ENCODE data around the gene SUPT5H.
A peak's percentile ranks its signal among the peaks of the same experiment; 100 is the strongest.

SUPT5H gene

DNA sequence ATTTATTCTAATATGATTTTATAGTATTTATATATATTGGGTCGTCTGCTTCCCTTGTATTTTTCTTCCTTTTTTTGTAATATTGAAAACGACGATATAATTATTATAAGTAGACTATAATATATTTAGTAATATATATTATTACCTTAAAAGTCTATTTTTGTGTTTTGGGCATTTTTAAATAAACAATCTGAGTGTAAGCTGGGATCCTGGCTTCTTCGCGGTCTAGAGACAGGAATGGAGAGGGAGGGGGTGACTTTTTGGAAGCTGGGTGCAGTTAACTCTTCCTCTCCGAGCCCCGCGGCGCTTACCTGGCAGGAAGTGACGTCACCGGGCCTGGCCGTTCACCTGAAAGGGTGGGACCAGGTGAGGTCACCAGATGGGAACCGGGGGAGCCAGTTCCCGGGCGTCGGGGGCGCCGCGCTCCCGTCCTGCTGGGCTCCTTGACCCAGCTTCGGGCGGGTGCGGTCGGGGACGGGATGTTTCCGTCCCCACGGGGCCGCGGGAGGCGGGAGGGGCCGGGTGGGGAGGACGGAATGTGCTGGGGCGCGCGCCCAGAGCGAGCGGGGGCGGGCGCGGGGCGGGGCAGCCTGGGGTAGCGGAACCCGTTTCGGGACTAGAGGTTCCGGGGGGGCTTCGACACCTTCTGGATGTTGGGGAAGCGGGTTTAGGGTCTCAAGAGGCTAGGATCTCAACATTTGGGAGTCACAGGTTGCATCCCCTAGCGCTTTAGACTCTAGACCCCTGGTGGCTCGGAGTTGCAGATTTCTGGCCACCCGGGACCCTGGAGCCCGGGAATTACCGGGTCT lies 36.0 kb upstream of the SUPT5H start:
- DNase-seq: peak; percentile 80 to 96 (median 91)

DNA sequence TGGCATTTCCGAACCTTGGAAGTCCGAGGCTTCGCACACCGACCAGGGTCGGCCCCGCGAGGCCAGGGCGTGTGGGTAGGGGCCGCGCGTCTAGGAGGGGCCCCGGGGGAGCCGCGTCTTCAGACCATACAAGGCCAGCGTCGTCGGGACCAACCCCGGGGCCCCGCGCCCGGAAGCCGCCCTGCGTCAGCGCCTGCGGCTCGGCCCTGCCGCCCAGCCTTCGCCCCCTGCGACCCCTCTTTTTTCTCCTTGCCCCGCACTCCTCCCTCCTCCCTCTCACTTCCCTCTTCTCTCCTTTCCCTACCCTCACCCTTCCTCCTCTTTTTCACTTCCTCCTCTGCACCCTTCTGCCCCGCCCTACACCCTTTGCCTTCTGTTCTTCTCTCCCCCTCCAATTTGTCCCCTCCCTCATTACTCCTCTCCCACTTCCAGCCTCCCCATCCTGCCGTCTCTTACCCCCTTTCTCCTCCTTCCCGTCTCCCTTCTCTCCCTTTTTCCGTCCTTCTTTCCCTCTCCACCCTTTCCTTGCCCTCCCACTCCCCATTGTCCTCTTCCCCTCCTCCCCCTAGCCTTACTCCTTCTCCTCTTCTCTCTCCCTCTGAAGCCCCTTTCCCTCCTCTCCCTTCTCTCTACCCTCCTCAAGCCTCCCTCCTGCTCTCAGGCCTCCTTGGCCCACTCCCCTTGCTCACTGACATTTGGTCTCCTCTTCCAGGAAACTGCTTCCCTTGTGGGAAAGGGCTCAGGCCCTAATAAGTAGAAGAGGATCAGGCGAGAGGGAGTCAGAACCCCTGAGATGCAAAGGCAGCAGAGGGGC lies 35.2 kb upstream of the SUPT5H start:
- DNase-seq: peak; percentile 83 to 91 (median 84)

- DNase-seq: no peak
These were observed 34.6 kb upstream of the SUPT5H start for GRCh38 chr19:39410831-39411080.

GRCh38 chr19:39411081-39411831 lies 34.1 kb upstream of the SUPT5H start:
- DNase-seq: peak; percentile 51 to 65 (median 61)

- DNase-seq: peak; percentile 94 to 97 (median 97)
These were observed 33.6 kb upstream of the SUPT5H start for GRCh38 chr19:39411832-39412099.

- peak; percentile 97 to 100 (median 99) for DNase-seq
These were observed 33.1 kb upstream of the SUPT5H start, which contains the start of gene PLEKHG2 for GRCh38 chr19:39412100-39412866. PLEKHG2 (plus strand) TSS chr19:39412669; CDS start chr19:39414087, 1,418 bp downstream.

GRCh38 chr19:39412867-39413271 lies 32.5 kb upstream of the SUPT5H start:
- DNase-seq: no peak

DNA sequence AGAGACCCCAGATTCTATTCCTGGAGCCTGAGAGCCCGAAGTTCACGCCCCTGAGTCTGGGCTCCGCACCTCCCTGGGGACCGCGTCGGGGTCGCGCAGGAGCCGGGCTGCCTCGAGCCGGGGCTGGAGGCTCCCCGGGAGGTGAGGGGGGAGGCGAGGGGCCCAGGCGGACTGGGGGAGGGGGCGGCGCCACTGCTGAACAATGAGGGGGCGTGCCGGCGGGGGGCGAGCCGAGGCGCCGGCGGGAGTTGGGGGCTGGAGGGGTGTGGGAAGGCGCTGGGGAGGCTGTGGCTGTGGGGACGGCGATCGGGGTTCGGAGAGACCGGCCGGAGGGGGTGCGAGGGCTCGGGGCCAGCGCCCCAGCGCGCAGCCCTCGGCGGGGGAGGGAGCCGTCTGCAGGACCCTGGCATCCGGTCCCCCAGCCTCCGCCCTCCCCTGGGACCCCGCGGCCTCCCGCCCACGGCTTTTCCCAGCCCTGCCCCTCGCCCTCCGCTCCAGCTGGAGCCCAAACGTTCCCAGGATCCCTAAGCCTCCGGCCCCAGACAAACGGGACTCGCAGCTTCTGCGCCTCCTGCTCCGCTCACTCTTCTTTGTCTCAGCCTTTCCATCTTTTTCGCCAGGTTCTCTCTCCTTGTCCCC lies 32.0 kb upstream of the SUPT5H start:
- DNase-seq: peak in 1 of 3 donors; percentile 46

DNA sequence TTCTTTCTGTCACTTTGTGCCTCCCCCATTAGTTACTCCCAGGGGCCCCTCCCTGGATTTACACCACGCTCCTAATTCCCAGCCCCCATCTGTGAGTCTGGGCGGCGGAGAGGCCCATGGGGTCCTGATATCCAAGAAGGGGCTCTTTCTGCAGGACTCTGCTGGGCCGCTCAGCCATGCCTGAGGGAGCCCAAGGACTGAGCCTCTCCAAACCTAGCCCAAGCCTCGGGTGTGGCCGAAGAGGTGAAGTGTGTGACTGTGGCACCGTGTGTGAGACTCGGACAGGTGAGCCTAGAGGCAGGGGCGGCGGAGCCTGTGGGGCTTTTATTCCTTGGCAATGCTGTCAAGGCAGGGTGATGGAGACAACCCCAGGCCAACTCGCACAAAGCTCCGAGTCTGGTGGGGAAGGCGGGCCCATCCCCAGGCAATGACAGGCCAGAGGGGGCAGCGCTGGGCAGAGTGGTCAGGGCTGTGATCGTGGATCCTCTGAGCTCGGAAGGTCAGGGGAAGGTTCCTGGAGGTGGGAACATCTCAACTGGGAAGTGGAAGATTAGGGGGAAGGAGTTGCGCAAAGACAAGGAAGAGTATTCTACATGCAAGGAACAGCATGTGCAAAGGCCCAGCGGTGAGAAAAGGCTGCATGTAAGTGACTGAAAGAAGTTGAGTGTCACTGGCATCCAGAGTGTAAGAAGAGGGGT lies 31.3 kb upstream of the SUPT5H start:
- peak; percentile 33 to 64 (median 60) for DNase-seq

GRCh38 chr19:39415111-39416046 lies 30.0 kb upstream of the SUPT5H start:
- DNase-seq: no peak

DNA sequence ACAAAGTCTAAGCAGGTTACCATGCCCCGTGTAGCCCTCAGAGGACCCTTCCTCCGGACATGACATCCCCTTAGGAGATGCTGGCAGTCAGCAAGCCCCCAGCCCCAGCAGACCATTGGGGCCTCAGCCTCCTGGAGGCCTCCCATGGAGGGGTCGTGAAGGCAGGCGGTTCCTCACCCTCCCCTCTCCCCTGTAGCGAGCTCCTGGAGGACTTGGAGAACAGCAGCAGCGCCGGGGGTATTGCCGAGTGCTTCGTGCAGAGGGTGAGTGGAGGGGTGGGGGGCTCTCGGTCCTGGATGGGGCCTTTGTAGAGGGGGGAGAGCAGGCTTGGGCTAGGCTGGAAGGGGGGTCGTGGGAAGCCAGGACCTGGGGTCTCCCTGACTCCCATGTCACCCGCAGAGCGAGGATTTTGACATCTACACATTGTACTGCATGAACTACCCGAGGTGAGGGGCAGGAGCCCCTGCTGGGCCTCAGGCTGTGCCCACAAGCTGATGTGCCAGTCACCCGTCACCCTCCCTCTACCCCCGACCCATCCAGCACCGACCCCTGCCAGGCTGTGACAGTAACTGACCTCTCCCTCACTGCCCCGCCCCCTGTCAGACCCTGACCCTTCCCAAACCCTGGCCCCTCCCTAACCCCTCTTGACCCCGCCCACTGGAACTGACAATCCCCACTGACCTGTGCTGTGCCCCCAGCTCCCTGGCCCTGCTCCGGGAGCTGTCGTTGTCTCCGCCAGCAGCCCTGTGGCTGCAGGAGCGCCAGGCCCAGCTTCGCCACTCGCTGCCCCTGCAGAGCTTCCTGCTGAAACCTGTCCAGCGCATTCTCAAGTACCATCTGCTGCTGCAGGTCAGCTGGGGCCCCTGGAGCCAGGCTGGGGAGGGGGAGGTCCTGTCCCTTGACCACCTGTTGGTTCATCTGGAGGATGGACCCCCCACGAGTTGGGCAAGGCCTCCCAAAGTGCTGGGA lies 28.9 kb upstream of the SUPT5H start:
- DNase-seq: no peak

DNA sequence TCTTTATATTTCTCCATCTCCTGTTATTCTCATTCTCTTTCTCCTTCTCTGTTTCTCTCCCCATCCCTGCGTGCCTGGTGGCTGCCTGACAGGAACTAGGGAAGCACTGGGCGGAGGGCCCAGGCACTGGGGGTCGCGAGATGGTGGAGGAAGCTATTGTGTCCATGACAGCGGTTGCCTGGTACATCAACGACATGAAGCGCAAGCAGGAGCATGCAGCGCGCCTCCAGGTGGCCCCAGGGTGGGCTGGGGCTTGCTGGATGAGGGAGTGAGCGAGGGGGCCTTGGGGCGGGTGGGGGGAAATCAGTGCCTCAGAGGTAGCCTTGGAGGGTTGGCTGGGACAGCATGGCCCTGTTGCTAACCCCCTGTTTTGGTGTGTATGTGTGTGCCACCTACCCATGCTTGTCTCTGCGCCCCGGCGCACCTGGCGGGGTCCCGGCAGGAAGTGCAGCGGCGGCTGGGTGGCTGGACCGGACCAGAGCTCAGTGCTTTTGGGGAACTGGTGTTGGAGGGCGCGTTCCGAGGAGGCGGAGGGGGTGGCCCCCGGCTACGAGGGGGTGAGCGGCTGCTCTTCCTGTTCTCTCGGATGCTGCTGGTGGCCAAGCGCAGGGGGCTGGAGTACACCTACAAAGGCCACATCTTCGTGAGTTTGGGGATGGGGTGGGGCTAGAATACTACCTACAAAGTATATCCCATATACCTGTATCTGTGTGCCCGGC lies 27.8 kb upstream of the SUPT5H start:
- no peak for DNase-seq

DNA sequence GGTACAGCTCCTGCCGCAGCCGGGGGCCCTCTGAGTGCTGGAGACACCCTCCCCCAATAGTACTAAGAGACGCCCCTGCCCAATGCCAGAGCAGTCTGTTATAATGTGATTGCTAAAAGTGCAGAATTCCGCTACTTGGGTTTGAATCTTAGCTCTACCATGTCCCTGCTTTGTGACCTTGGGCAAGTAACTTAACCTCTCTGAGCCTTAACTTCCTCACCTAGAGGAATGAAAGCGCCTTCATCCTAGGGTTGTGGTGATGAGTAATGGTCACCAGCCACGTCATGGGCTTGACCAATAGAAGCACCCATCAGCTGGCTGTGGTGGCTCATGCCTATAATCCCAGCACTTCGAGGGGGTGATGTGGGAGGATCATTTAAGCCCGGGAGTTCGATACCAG lies 26.4 kb upstream of the SUPT5H start:
- DNase-seq: peak in 1 of 3 donors; percentile 40

- no peak for DNase-seq
These were observed 24.6 kb upstream of the SUPT5H start for GRCh38 chr19:39420769-39421168.

DNA sequence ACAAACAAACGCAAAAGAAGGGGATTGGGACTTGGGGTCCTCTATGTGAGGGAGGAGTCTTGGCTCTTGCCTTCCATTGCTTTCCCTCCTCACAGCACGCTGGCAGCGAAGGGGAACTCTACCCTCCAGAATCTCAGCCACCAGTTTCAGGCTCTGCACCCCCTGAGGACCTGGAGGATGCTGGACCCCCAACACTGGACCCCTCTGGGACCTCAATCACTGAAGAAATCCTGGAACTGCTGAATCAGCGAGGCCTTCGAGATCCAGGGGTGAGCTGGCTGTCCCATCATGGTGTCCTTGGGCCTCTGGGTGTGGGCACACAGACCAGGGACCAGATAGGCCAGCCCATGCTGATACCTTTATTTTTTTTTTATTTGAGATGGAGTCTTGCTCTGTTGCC lies 23.4 kb upstream of the SUPT5H start:
- no peak for DNase-seq

- no peak for DNase-seq
These were observed 21.9 kb upstream of the SUPT5H start for GRCh38 chr19:39423258-39424086.

DNA sequence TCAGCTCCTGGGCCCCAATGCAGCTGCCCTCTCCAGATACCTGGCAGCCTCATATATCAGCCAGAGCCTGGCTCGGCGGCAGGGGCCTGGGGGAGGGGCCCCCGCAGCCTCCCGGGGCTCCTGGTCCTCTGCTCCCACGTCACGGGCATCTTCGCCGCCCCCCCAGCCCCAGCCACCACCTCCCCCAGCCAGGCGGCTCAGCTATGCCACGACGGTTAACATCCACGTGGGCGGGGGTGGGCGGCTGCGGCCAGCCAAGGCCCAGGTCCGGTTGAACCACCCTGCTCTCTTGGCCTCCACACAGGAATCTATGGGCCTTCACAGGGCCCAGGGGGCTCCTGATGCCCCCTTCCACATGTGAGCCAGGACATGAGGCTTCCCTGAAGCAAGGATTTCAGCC lies 20.4 kb upstream of the SUPT5H start:
- no peak for DNase-seq

GRCh38 chr19:39425744-39426143 lies 19.6 kb upstream of the SUPT5H start:
- DNase-seq: no peak
